Endothelial cell of umbilical vein (primary cell): ENCODE data around the gene SMAD1. TPM values are rescaled to one million over a fixed set of nuclear protein-coding genes. Genes with fewer than 3 reads are reported as not detected.

Experiments used
- BruUV-seq: library from RNA; stranded (reverse); fragments of 400-500 nt; replicated peaks from 2 replicates; lab custom pipeline; 2021; lab: Mats Ljungman, UMichigan
- CTCF ChIA-PET: fragments of 300-600, 350-600 bp; sonication (Branson Sonifier 250); formaldehyde crosslinking; loops from one replicate; lab custom pipeline; 2021; ENCODE audit warnings: antibody characterized with exemption, inconsistent platforms; lab: Charles Lee
- POLR2A ChIA-PET: fragments of 300-600, 350-600 bp; sonication (Branson Sonifier 250); formaldehyde crosslinking; loops from one replicate; lab custom pipeline; 2021; ENCODE audit warnings: antibody characterized with exemption, inconsistent platforms; lab: Charles Lee
- DNase-seq: peaks from one replicate; pipeline ENCODE4 v3.0.0-alpha.2; 2011; ENCODE audit warnings: low read depth, low spot score
- FAIRE-seq: peaks from 2 replicates; lab custom pipeline; 2011; peaks lifted over from hg19 to GRCh38; lab: Jason Lieb, UNC
- H2AFZ ChIP-seq: 2 replicates; pipeline ENCODE4 v1.6.0; 2012; ENCODE audit warnings: low read depth, low read length, control low read depth, inconsistent platforms
- H3K27ac ChIP-seq: 2 replicates; pipeline ENCODE4 v1.5.1; 2011; ENCODE audit warnings: low read depth, mild to moderate bottlenecking, control low read depth, low read length, moderate library complexity; ENCODE audit not compliant: insufficient read depth
- H3K27me3 ChIP-seq, 2 experiments: 2 replicates each; pipeline versions ENCODE4 v1.6.0 to v1.6.1; 2011; ENCODE audit warnings: low read length in 2 of 2, mixed read lengths in 1 of 2; ENCODE audit not compliant: control insufficient read depth in 2 of 2, insufficient read depth in 2 of 2
- H3K36me3 ChIP-seq, 2 experiments: 2 replicates in 1 of 2; 3 replicates in 1 of 2; pipeline ENCODE4 v1.5.1; 2011; ENCODE audit warnings: low read length in 2 of 2, mild to moderate bottlenecking in 1 of 2, moderate library complexity in 1 of 2; ENCODE audit not compliant: control insufficient read depth in 2 of 2, insufficient read depth in 2 of 2; ENCODE audit errors: extremely low read depth in 1 of 2
- H3K4me1 ChIP-seq: 3 replicates; pipeline ENCODE4 v1.5.1; 2011; ENCODE audit warnings: mild to moderate bottlenecking, low read length; ENCODE audit not compliant: control insufficient read depth, insufficient read depth; ENCODE audit errors: extremely low read depth
- H3K4me2 ChIP-seq: 2 replicates; pipeline ENCODE4 v1.6.1; 2011; ENCODE audit warnings: low read length, control low read depth, mixed read lengths; ENCODE audit not compliant: insufficient read depth
- H3K4me3 ChIP-seq, 3 experiments: fragments of 200-600 bp in 1 of 3; sonication (generic), shearing (Covaris generic) in 1 of 3; replicated peaks in 1 of 3; 2 replicates each; pipeline ENCODE4 v1.5.1; 2011 to 2016; ENCODE audit warnings: control low read depth in 3 of 3, low read length in 3 of 3, mild to moderate bottlenecking in 2 of 3, inconsistent platforms in 1 of 3, low read depth in 1 of 3, moderate library complexity in 1 of 3; ENCODE audit not compliant: insufficient read depth in 1 of 3
- H3K79me2 ChIP-seq: 2 replicates; pipeline ENCODE4 v1.6.0; 2012; ENCODE audit warnings: low read length, inconsistent platforms; ENCODE audit not compliant: control insufficient read depth, insufficient read depth
- H3K9ac ChIP-seq: replicated peaks from 2 replicates; pipeline ENCODE3; 2011; ENCODE audit warnings: low read length, control low read depth; ENCODE audit not compliant: insufficient read depth; ENCODE audit errors: extremely low read depth
- H3K9me1 ChIP-seq: replicated peaks from 3 replicates; pipeline ENCODE4 v1.6.0; 2011; ENCODE audit warnings: mild to moderate bottlenecking, low read length; ENCODE audit not compliant: control insufficient read depth, insufficient read depth; ENCODE audit errors: extremely low read depth
- H3K9me3 ChIP-seq: replicated peaks from 2 replicates; pipeline ENCODE4 v1.5.1; 2012; ENCODE audit warnings: low read length, inconsistent platforms; ENCODE audit not compliant: control insufficient read depth, insufficient read depth
- H4K20me1 ChIP-seq: replicated peaks from 2 replicates; pipeline ENCODE3; 2011; ENCODE audit warnings: mild to moderate bottlenecking, low read length; ENCODE audit not compliant: control insufficient read depth, insufficient read depth; ENCODE audit errors: extremely low read depth
- CTCF ChIP-seq, 2 donors: IDR thresholded peaks; 1 replicate in 1 of 2; 2 replicates in 1 of 2; pipeline ENCODE4 v1.5.1; 2011; ENCODE audit warnings: low read length in 2 of 2, mild to moderate bottlenecking in 2 of 2, moderate library complexity in 2 of 2, control low read depth in 1 of 2, inconsistent platforms in 1 of 2, low read depth in 1 of 2; ENCODE audit not compliant: insufficient read depth in 1 of 2; ENCODE audit errors: extremely low read depth in 1 of 2
- EZH2 ChIP-seq: IDR thresholded peaks from 2 replicates; pipeline ENCODE4 v1.6.1; 2012; ENCODE audit warnings: borderline replicate concordance, low read depth, mild to moderate bottlenecking, moderate library complexity, low read length, inconsistent platforms; ENCODE audit not compliant: severe bottlenecking
- FOS ChIP-seq: IDR thresholded peaks from 2 replicates; pipeline ENCODE4 v1.6.1; 2011; ENCODE audit warnings: mild to moderate bottlenecking, low read length, moderate library complexity, borderline replicate concordance; ENCODE audit not compliant: insufficient read depth
- GATA2 ChIP-seq: IDR thresholded peaks from 2 replicates; pipeline ENCODE4 v1.7.0; 2011; ENCODE audit warnings: low read depth, mild to moderate bottlenecking, moderate library complexity, mixed read lengths, low read length; ENCODE audit not compliant: insufficient read length, insufficient read depth
- JUN ChIP-seq: IDR thresholded peaks from 2 replicates; pipeline ENCODE4 v1.6.1; 2011; ENCODE audit warnings: borderline replicate concordance, low read depth; ENCODE audit not compliant: insufficient read length, insufficient read depth
- MYC ChIP-seq: IDR thresholded peaks from one replicate; pipeline ENCODE4 v1.6.1; 2011; ENCODE audit warnings: mild to moderate bottlenecking, low read depth, low read length
- POLR2A ChIP-seq: IDR thresholded peaks from 2 replicates; pipeline ENCODE4 v1.6.1; 2012; ENCODE audit warnings: low read depth, mild to moderate bottlenecking, control low read depth, low read length
- POLR2AphosphoS5 ChIP-seq: IDR thresholded peaks from 2 replicates; pipeline ENCODE4 v1.6.1; 2012; ENCODE audit warnings: low read depth, mild to moderate bottlenecking, control low read depth, low read length, moderate library complexity; ENCODE audit not compliant: insufficient read depth
- dilution Hi-C: fragments of 300-500 bp; cut with MboI; formaldehyde crosslinking; loops from one replicate; pipeline ENCODE4 v1.15.0; 2019; ENCODE audit warnings: low sequenced_read_pairs; ENCODE audit not compliant: extremely low pct_ligation_motif_present
- intact Hi-C: fragments of 100-400 bp; cut with micrococcal nuclease; formaldehyde crosslinking; loops from one replicate; pipeline ENCODE4 v1.10.0; 2022
- polyA plus RNA-seq, 4 experiments: library from polyadenylated mRNA; depleted of rRNA in 3 of 4; stranded (reverse) in 3 of 4; unstranded in 1 of 4; fragments of >200 nt; gene quantifications; 2 replicates each; pipeline versions ENCODE4 v1.2.1 to v1.2.3, GENCODE V29; 2011 to 2012; ENCODE audit warnings: missing spikeins in 1 of 4
- total RNA-seq: library from RNA; stranded (reverse); gene quantifications from 2 replicates; pipeline ENCODE4 v1.2.3, GENCODE V29; 2021

The SMAD1 gene
- total and polyA plus RNA-seq, 2 donors (not counting 3 experiments of a cell fraction or from before 2014, with no cell fraction given) = 101 to 116 TPM

GRCh38 chr4:145498430-145498829 lies 16.8 kb downstream of the SMAD1 start:
- CTCF ChIA-PET = no interaction called here
- Histone ChIP-seq H3K9me1 (no peaks in the 10 kb centered on the region), H3K79me2 (peaks cover 87% of the 10 kb centered on the region), H3K4me3 (no peak overlapping the region), H2AFZ (no peak overlapping the region), H3K9ac (no peak overlapping the region), H4K20me1 (peaks cover 2% of the 10 kb centered on the region), H3K9me3 (no peaks in the 10 kb centered on the region), H3K27ac (no peak overlapping the region), H3K36me3 (peaks cover 0 to 2% of the 10 kb centered on the region in 2 experiments), H3K4me2 (no peak overlapping the region), H3K4me1 (peaks cover 35% of the 10 kb centered on the region), H3K27me3 (no peaks in the 10 kb centered on the region)
- TF ChIP-seq FOS = no peak
- TF ChIP-seq POLR2A = no peak
- no peak for TF ChIP-seq EZH2
- TF ChIP-seq GATA2 = no peak
- TF ChIP-seq JUN = no peak
- TF ChIP-seq MYC = no peak
- dilution Hi-C loops = no loop called here
- BruUV-seq = no TSS peak
- FAIRE-seq = no peak
- intact Hi-C loops = no loop called here
- DNase-seq = no peak
- POLR2A ChIA-PET = no interaction called here

- no peak overlapping the region for H3K4me3 ChIP-seq
- peak overlapping the region; percentile 27 for H3K27ac ChIP-seq
- FAIRE-seq (no peak), DNase-seq (peak; percentile 91)
- H3K9me3 ChIP-seq = no peaks in the 10 kb centered on the region
- peaks cover 0 to 2% of the 10 kb centered on the region in 2 experiments for H3K36me3 ChIP-seq
- intact Hi-C loops = loop anchor here (1.0 to 5.0 kb wide), 7 partner anchors 14 to 349 kb away; partner anchors contain the start of genes MMAA and SMAD1
- POLR2A ChIA-PET = interaction anchor here (0.5 to 1.6 kb wide), 4 partner anchors 8 to 232 kb away, joined by 3 to 6 read pairs (median 4); no protein-coding TSS in a partner anchor
- peak overlapping the region; percentile 35 for H3K9ac ChIP-seq
- dilution Hi-C loops = no loop called here
- H3K27me3 ChIP-seq = no peaks in the 10 kb centered on the region
- TF ChIP-seq JUN (peak; percentile 30), CTCF (IDR thresholded peaks at IDR 0.05; ENCODE audit: extremely low read depth in 1 of 2, insufficient read depth in 1 of 2, low read depth in 1 of 2, low read length in 2 of 2) (no peak), POLR2AphosphoS5 (no peak), GATA2 (peak; percentile 28)
- H2AFZ ChIP-seq = no peak overlapping the region
- H3K4me2 ChIP-seq = peak overlapping the region; percentile 45
- CTCF ChIA-PET = interaction anchor here (1.2 to 1.9 kb wide), 6 partner anchors 10 to 347 kb away, joined by 3 to 8 read pairs (median 5); no protein-coding TSS in a partner anchor
- H3K4me1 ChIP-seq = peaks cover 54% of the 10 kb centered on the region
- BruUV-seq = no TSS peak
- H3K9me1 ChIP-seq = no peaks in the 10 kb centered on the region
- H3K79me2 ChIP-seq = peaks cover 90% of the 10 kb centered on the region
- no peaks in the 10 kb centered on the region for H4K20me1 ChIP-seq
Measured at GRCh38 chr4:145501051-145501660, 19.5 kb downstream of the SMAD1 start.
